Endothelial cell (in vitro differentiated cells): ENCODE results near the gene EPS8. TPM values are rescaled to one million over a fixed set of nuclear protein-coding genes. Genes with fewer than 3 reads are reported as not detected.

Experiments used
- DNase-seq: peaks from one replicate; pipeline ENCODE4 v3.0.0; 2021; ENCODE audit warnings: low spot score
- H3K27ac Mint-ChIP-seq: one replicate; pipeline ENCODE4 v1.8.0; 2021; ENCODE audit warnings: mixed read lengths, inconsistent platforms; ENCODE audit not compliant: unreplicated experiment
- H3K27me3 Mint-ChIP-seq: one replicate; pipeline ENCODE4 v1.8.0; 2021; ENCODE audit warnings: mild to moderate bottlenecking, moderate library complexity, mixed read lengths, inconsistent platforms; ENCODE audit not compliant: unreplicated experiment
- H3K36me3 Mint-ChIP-seq: one replicate; pipeline ENCODE4 v1.8.0; 2021; ENCODE audit warnings: mild to moderate bottlenecking, low read depth, mixed read lengths, inconsistent platforms; ENCODE audit not compliant: unreplicated experiment
- H3K4me1 Mint-ChIP-seq: one replicate; pipeline ENCODE4 v1.8.0; 2021; ENCODE audit warnings: mild to moderate bottlenecking, mixed read lengths, inconsistent platforms; ENCODE audit not compliant: unreplicated experiment
- H3K4me3 Mint-ChIP-seq: one replicate; pipeline ENCODE4 v1.8.0; 2021; ENCODE audit warnings: mild to moderate bottlenecking, mixed read lengths, inconsistent platforms; ENCODE audit not compliant: unreplicated experiment
- H3K9me3 Mint-ChIP-seq: one replicate; pipeline ENCODE4 v1.8.0; 2021; ENCODE audit warnings: mixed read lengths, inconsistent platforms; ENCODE audit not compliant: unreplicated experiment
- total RNA-seq: library from RNA; stranded (reverse); fragmentation: NEBNext Ultra II Directional; extraction: Animal tissue kit (Norgen Biotek cat#: 25700); gene quantifications from one replicate; pipeline ENCODE4 v1.2.1, GENCODE V29; 2021; ENCODE audit not compliant: unreplicated experiment
- TF ChIP-seq, protein P1 (sequence below): fragments of 200-600 bp; sonication (generic); IDR thresholded peaks from one replicate; pipeline ENCODE4 v1.5.0; 2021; ENCODE audit warnings: antibody characterized with exemption; ENCODE audit not compliant: unreplicated experiment

EPS8 gene
- total RNA-seq, 1 donor from 2014 or later, result 2.7 TPM

DNA sequence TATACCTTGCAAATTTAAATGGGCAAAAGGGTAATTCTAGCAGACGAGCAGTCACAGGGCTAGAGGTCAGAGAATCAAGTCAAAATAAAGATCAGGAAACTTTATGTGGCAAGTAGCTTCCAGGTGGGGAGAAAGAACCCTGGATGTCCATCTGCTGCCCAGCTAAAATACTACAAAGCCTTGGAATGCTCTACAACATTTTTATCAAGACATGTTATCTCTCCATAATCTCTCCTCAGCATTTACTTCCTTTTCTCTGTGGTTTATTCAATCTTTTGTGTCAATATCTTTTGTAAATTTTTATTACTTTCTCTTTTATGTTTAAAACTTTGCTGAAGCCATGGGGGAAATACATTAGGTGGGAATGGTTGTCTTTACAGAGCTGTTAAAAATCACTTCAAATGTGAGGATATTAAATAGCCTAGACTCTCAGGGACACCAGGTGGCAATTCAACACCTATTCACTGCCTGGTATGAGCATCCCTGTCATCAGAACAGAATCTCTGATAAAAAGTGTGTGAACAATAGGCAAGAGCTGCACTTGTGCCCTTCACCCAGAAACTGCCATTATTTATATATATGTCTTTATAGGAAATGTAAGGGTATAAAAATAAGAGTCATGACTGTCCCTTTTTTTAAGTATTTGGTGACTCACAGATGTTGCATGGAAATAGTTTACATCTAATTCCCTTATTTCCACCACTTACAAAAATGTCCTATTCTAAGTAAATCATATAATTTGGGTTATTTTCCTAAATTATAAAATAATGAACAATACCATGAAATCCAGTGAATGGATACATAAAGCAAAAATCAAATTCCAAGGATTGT lies 152.9 kb downstream of the EPS8 start:
- TF ChIP-seq, protein P1, sequence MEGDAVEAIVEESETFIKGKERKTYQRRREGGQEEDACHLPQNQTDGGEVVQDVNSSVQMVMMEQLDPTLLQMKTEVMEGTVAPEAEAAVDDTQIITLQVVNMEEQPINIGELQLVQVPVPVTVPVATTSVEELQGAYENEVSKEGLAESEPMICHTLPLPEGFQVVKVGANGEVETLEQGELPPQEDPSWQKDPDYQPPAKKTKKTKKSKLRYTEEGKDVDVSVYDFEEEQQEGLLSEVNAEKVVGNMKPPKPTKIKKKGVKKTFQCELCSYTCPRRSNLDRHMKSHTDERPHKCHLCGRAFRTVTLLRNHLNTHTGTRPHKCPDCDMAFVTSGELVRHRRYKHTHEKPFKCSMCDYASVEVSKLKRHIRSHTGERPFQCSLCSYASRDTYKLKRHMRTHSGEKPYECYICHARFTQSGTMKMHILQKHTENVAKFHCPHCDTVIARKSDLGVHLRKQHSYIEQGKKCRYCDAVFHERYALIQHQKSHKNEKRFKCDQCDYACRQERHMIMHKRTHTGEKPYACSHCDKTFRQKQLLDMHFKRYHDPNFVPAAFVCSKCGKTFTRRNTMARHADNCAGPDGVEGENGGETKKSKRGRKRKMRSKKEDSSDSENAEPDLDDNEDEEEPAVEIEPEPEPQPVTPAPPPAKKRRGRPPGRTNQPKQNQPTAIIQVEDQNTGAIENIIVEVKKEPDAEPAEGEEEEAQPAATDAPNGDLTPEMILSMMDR, result no peak
- no peak overlapping the region for H3K4me3 Mint-ChIP-seq
- peaks cover 1% of the 10 kb centered on the region for H3K4me1 Mint-ChIP-seq
- DNase-seq, result no peak
- no peaks in the 10 kb centered on the region for H3K36me3 Mint-ChIP-seq
- no peak overlapping the region for H3K27ac Mint-ChIP-seq
- peaks cover 3% of the 10 kb centered on the region for H3K27me3 Mint-ChIP-seq
- H3K9me3 Mint-ChIP-seq, result no peaks in the 10 kb centered on the region

GRCh38 chr12:15634010-15634683 lies 155.0 kb downstream of the EPS8 start:
- Mint-ChIP-seq H3K36me3 (no peaks in the 10 kb centered on the region), H3K4me3 (no peak overlapping the region), H3K27ac (no peak overlapping the region), H3K9me3 (no peaks in the 10 kb centered on the region), H3K27me3 (no peaks in the 10 kb centered on the region), H3K4me1 (peaks cover 5% of the 10 kb centered on the region)
- DNase-seq, result no peak
- TF ChIP-seq, protein P1, result no peak

DNA sequence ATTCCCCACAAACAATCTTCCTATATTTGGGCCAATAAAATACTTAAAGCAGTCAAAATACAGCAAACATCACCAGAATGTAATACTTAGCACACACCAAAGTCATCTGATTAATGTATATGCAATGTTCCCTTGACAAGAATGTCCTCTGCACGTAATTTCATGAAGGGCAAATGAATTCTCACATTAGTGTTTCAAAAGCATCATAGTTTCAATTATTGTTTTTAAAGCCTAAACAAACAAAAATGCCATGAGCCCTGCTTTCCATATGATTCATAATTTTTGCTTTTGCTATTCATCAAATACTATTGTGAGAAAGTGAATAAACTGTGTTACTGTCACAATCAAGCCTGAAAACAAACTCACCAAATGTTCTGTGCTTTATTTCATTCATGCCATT lies 156.0 kb downstream of the EPS8 start:
- no peaks in the 10 kb centered on the region for H3K36me3 Mint-ChIP-seq

GRCh38 chr12:15632708-15633107 lies 156.5 kb downstream of the EPS8 start:
- Mint-ChIP-seq H3K27me3 (no peaks in the 10 kb centered on the region), H3K4me1 (peaks cover 5% of the 10 kb centered on the region), H3K27ac (no peak overlapping the region), H3K9me3 (no peaks in the 10 kb centered on the region), H3K36me3 (no peaks in the 10 kb centered on the region), H3K4me3 (no peak overlapping the region)
- no peak for DNase-seq
- TF ChIP-seq, protein P1, result no peak

More for the DNA sequence above, 156.0 kb downstream of the EPS8 start:
- Mint-ChIP-seq H3K27ac (no peak overlapping the region), H3K4me1 (peaks cover 5% of the 10 kb centered on the region), H3K4me3 (no peak overlapping the region), H3K27me3 (no peaks in the 10 kb centered on the region), H3K9me3 (no peaks in the 10 kb centered on the region)
- TF ChIP-seq, protein P1, result no peak
- no peak for DNase-seq
